ENCODE results near the gene NDUFAF3. TPM values are rescaled to one million over a fixed set of nuclear protein-coding genes. Genes with fewer than 3 reads are reported as not detected.

Gene NDUFAF3
- total RNA-seq, result 10 to 100 TPM; 86.3 to 88.8 TPM
- 217 TPM for polyA plus RNA-seq

DNA sequence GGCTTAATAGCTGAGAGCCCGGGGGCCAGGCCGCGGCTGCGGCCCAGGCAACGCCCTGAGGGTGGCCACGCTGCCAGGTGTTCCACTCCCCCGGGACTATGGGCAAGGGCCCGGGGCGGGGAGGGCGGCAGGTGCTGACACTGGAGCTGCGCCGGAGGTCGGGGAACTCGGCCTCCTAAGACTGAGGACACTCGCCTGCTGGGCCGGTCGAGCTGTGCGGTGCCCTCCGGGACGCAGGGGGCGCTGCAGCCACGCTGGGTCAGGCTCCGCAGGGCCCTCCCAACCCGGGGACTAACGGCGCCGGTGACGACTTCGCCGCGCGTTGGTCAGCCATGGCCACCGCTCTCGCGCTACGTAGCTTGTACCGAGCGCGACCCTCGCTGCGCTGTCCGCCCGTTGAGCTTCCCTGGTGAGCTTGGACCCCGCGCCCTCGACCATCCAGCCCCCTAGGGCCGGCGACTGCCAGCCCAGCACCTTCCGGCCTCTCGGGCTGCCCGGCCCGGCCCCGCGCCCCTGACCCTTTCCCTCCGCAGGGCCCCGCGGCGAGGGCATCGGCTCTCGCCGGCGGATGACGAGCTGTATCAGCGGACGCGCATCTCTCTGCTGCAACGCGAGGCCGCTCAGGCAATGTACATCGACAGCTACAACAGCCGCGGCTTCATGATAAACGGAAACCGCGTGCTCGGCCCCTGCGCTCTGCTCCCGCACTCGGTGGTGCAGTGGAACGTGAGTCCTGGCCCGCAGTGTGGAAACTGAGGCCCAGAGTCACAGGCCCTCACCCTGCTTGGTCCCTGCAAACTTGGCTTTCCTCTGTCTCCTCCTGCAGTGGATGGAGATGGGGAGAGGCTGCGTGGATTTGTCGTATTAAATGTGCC lies at the start of gene NDUFAF3:
Gene NDUFAF3 (plus strand): TSS at position 309 of the 875 bp plus-strand sequence. CDS start 24 bp downstream, at position 333.
- DNase-seq, result peak; percentile 88 to 93 (median 90)
- CTCF ChIA-PET, result interaction anchor here (0.8 to 7.7 kb wide), 19 partner anchors 9 to 327 kb away, joined by 3 to 121 read pairs (median 5); partner anchors contain the start of genes KLHDC8B, P4HTM, QARS1 and QRICH1
- Histone ChIP-seq H3K4me3 (ENCODE audit: low read length) (peak within 1 kb of the TSS; percentile 95), H3K27ac (ENCODE audit: low read depth, low read length) (peak within 1 kb of the TSS; percentile 99), H3K9me3 (ENCODE audit: low read length) (no peaks in the 10 kb centered on the region), H3K36me3 (ENCODE audit: insufficient read depth, low read length) (peaks cover 27% of the 10 kb centered on the region), H3K4me1 (ENCODE audit: insufficient read depth, low read length) (peaks cover 38% of the 10 kb centered on the region), H3K27me3 (ENCODE audit: insufficient read depth, low read length, poor library complexity, severe bottlenecking) (no peaks in the 10 kb centered on the region)
- POLR2A ChIA-PET, result interaction anchor here (0.5 to 4.6 kb wide), 17 partner anchors 8 to 1328 kb away, joined by 3 to 79 read pairs (median 4); partner anchors contain the start of genes NPRL2, P4HTM, QRICH1 and RHOA
- Mint-ChIP-seq H3K27ac (peak within 1 kb of the TSS; percentile 95 to 99 (median 98)), H3K36me3 (peaks cover 0 to 61% (median 10%) of the 10 kb centered on the region in 3 donors), H3K27me3 (peaks cover 0 to 2% of the 10 kb centered on the region in 2 donors), H3K9me3 (no peaks in the 10 kb centered on the region), H3K4me3 (peak within 1 kb of the TSS; percentile 91 to 97 (median 95)), H3K4me1 (peaks cover 30 to 73% (median 36%) of the 10 kb centered on the region in 3 donors)

- no peak overlapping the region for H3K27ac ChIP-seq (ENCODE audit: low read depth, low read length)
- no peaks in the 10 kb centered on the region for H3K9me3 Mint-ChIP-seq
- ChIA-PET POLR2A (no interaction called here), CTCF (interaction anchor here (0.7 to 1.4 kb wide), 3 partner anchors 15 to 876 kb away, joined by 3 to 4 read pairs (median 3); partner anchors contain the start of gene WDR6)
- peaks cover 52% of the 10 kb centered on the region for H3K36me3 ChIP-seq (ENCODE audit: insufficient read depth, low read length)
- H3K4me1 Mint-ChIP-seq, result no peaks in the 10 kb centered on the region
- H3K9me3 ChIP-seq (ENCODE audit: low read length), result no peaks in the 10 kb centered on the region
- H3K27me3 ChIP-seq (ENCODE audit: insufficient read depth, low read length, poor library complexity, severe bottlenecking), result no peaks in the 10 kb centered on the region
- H3K36me3 Mint-ChIP-seq, result peaks cover 6 to 80% (median 25%) of the 10 kb centered on the region in 3 donors
- H3K4me1 ChIP-seq (ENCODE audit: insufficient read depth, low read length), result no peaks in the 10 kb centered on the region
- H3K27ac Mint-ChIP-seq, result peak overlapping the region in 1 of 8 donors; percentile 64
- no peak for DNase-seq
- H3K27me3 Mint-ChIP-seq, result no peaks in the 10 kb centered on the region
- no peak overlapping the region for H3K4me3 ChIP-seq (ENCODE audit: low read length)
- no peak overlapping the region for H3K4me3 Mint-ChIP-seq
Measured at GRCh38 chr3:48974076-48974864, 47.7 kb upstream of the NDUFAF3 start.

GRCh38 chr3:48979451-48979850 lies 42.5 kb upstream of the NDUFAF3 start:
- POLR2A ChIA-PET, result interaction anchor here (0.7 kb wide), 1 partner anchor 59 kb away, joined by 4 read pairs; no protein-coding TSS in a partner anchor
- Histone ChIP-seq H3K4me3 (ENCODE audit: low read length) (no peak overlapping the region), H3K27me3 (ENCODE audit: insufficient read depth, low read length, poor library complexity, severe bottlenecking) (no peaks in the 10 kb centered on the region), H3K9me3 (ENCODE audit: low read length) (no peaks in the 10 kb centered on the region), H3K36me3 (ENCODE audit: insufficient read depth, low read length) (peaks cover 51% of the 10 kb centered on the region), H3K4me1 (ENCODE audit: insufficient read depth, low read length) (no peaks in the 10 kb centered on the region), H3K27ac (ENCODE audit: low read depth, low read length) (no peak overlapping the region)
- Mint-ChIP-seq H3K27ac (peak overlapping the region in 1 of 8 donors; percentile 51), H3K36me3 (peaks cover 0 to 80% (median 15%) of the 10 kb centered on the region in 3 donors), H3K4me3 (no peak overlapping the region), H3K27me3 (no peaks in the 10 kb centered on the region), H3K9me3 (no peaks in the 10 kb centered on the region), H3K4me1 (no peaks in the 10 kb centered on the region)
- CTCF ChIA-PET, result no interaction called here
- no peak for DNase-seq

GRCh38 chr3:48980295-48980694 lies 41.6 kb upstream of the NDUFAF3 start:
- peaks cover 0 to 80% (median 10%) of the 10 kb centered on the region in 3 donors for H3K36me3 Mint-ChIP-seq
- no peaks in the 10 kb centered on the region for H3K27me3 Mint-ChIP-seq
- H3K9me3 ChIP-seq (ENCODE audit: low read length), result no peaks in the 10 kb centered on the region
- no peak for DNase-seq
- H3K4me3 ChIP-seq (ENCODE audit: low read length), result no peak overlapping the region
- H3K4me1 ChIP-seq (ENCODE audit: insufficient read depth, low read length), result no peaks in the 10 kb centered on the region
- ChIA-PET POLR2A (interaction anchor here (0.6 to 0.7 kb wide), 3 partner anchors 60 to 1127 kb away, joined by 4 to 5 read pairs (median 4); no protein-coding TSS in a partner anchor), CTCF (no interaction called here)
- H3K4me3 Mint-ChIP-seq, result no peak overlapping the region
- no peaks in the 10 kb centered on the region for H3K27me3 ChIP-seq (ENCODE audit: insufficient read depth, low read length, poor library complexity, severe bottlenecking)
- peak overlapping the region in 3 of 8 donors; percentile 5 to 37 (median 29) for H3K27ac Mint-ChIP-seq
- no peaks in the 10 kb centered on the region for H3K4me1 Mint-ChIP-seq
- peaks cover 44% of the 10 kb centered on the region for H3K36me3 ChIP-seq (ENCODE audit: insufficient read depth, low read length)
- H3K27ac ChIP-seq (ENCODE audit: low read depth, low read length), result no peak overlapping the region
- H3K9me3 Mint-ChIP-seq, result no peaks in the 10 kb centered on the region

DNA sequence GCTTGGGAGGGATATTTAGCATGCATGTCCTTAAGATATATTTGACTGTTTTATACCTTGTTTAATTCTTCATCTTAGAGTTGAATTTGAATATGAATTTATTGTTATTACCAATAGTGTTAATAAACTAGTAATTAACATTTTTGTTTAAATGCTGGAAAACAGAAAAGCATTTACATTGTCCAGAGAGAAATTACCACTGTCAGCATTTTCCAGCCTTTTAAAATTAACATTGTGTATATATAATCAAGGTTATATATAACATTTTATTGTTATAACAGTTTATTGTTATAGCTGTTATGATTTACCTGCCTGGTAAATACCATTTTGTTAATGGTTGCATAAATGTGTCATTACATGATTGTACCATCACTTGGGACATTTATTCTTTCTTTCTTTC lies 39.9 kb upstream of the NDUFAF3 start:
- Histone ChIP-seq H3K4me3 (ENCODE audit: low read length) (no peak overlapping the region), H3K4me1 (ENCODE audit: insufficient read depth, low read length) (no peaks in the 10 kb centered on the region), H3K36me3 (ENCODE audit: insufficient read depth, low read length) (peaks cover 38% of the 10 kb centered on the region), H3K27ac (ENCODE audit: low read depth, low read length) (no peak overlapping the region), H3K9me3 (ENCODE audit: low read length) (no peaks in the 10 kb centered on the region), H3K27me3 (ENCODE audit: insufficient read depth, low read length, poor library complexity, severe bottlenecking) (no peaks in the 10 kb centered on the region)
- H3K4me3 Mint-ChIP-seq, result no peak overlapping the region
- DNase-seq, result no peak
- H3K27ac Mint-ChIP-seq, result peak overlapping the region in 1 of 8 donors; percentile 47
- CTCF ChIA-PET, result interaction anchor here (1.0 kb wide), 1 partner anchor 25 kb away, joined by 3 read pairs; the partner anchor contains the start of gene WDR6
- no peaks in the 10 kb centered on the region for H3K27me3 Mint-ChIP-seq
- H3K36me3 Mint-ChIP-seq, result peaks cover 0 to 75% (median 9%) of the 10 kb centered on the region in 3 donors
- peaks cover 0 to 2% (median 0%) of the 10 kb centered on the region in 3 donors for H3K4me1 Mint-ChIP-seq
- H3K9me3 Mint-ChIP-seq, result no peaks in the 10 kb centered on the region
- POLR2A ChIA-PET, result no interaction called here

DNA sequence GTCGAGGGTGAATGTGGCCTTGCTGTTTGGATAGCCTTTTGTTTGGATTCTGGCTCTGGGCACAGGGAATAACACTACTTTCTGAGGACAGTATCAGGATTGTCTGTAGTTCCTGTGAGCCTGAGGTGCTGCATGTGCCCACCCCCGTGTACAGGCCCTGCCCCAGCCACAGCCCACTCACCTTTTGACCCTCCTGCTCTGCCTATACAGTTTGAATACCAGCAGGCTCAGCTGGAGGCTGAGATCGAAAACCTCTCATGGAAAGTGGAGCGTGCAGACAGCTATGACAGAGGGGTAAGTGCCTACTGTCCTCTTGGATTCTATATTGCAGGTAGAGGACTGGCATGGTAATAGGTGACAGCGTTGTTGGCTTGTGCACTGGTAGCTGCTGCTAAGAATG lies 39.2 kb upstream of the NDUFAF3 start:
- Mint-ChIP-seq H3K4me3 (no peak overlapping the region), H3K27ac (peak overlapping the region in 1 of 8 donors; percentile 72), H3K36me3 (peaks cover 0 to 73% (median 9%) of the 10 kb centered on the region in 3 donors), H3K27me3 (no peaks in the 10 kb centered on the region), H3K9me3 (no peaks in the 10 kb centered on the region), H3K4me1 (peaks cover under 1 to 2% (median under 1%) of the 10 kb centered on the region in 3 donors)
- ChIA-PET CTCF (no interaction called here), POLR2A (interaction anchor here (0.6 kb wide), 1 partner anchor 28 kb away, joined by 5 read pairs; no protein-coding TSS in a partner anchor)
- DNase-seq, result no peak
- Histone ChIP-seq H3K4me1 (ENCODE audit: insufficient read depth, low read length) (no peaks in the 10 kb centered on the region), H3K27me3 (ENCODE audit: insufficient read depth, low read length, poor library complexity, severe bottlenecking) (no peaks in the 10 kb centered on the region), H3K4me3 (ENCODE audit: low read length) (no peak overlapping the region), H3K9me3 (ENCODE audit: low read length) (no peaks in the 10 kb centered on the region), H3K27ac (ENCODE audit: low read depth, low read length) (no peak overlapping the region), H3K36me3 (ENCODE audit: insufficient read depth, low read length) (peaks cover 38% of the 10 kb centered on the region)

GRCh38 chr3:48983096-48983495 lies 38.8 kb upstream of the NDUFAF3 start:
- H3K27me3 ChIP-seq (ENCODE audit: insufficient read depth, low read length, poor library complexity, severe bottlenecking), result no peaks in the 10 kb centered on the region

More at GRCh38 chr3:48983096-48983495, 38.8 kb upstream of the NDUFAF3 start:
- no peaks in the 10 kb centered on the region for H3K9me3 Mint-ChIP-seq
- Histone ChIP-seq H3K27ac (ENCODE audit: low read depth, low read length) (no peak overlapping the region), H3K36me3 (ENCODE audit: insufficient read depth, low read length) (peaks cover 38% of the 10 kb centered on the region), H3K4me3 (ENCODE audit: low read length) (no peak overlapping the region), H3K9me3 (ENCODE audit: low read length) (no peaks in the 10 kb centered on the region), H3K4me1 (ENCODE audit: insufficient read depth, low read length) (no peaks in the 10 kb centered on the region)
- H3K36me3 Mint-ChIP-seq, result peaks cover 0 to 69% (median 9%) of the 10 kb centered on the region in 3 donors
- no peak overlapping the region for H3K4me3 Mint-ChIP-seq
- no peaks in the 10 kb centered on the region for H3K27me3 Mint-ChIP-seq
- POLR2A ChIA-PET, result interaction anchor here (0.6 kb wide), 1 partner anchor 28 kb away, joined by 5 read pairs; no protein-coding TSS in a partner anchor
- peak overlapping the region in 2 of 8 donors; percentile 51 to 72 for H3K27ac Mint-ChIP-seq
- CTCF ChIA-PET, result no interaction called here
- H3K4me1 Mint-ChIP-seq, result peaks cover 5% of the 10 kb centered on the region in 3 donors
- DNase-seq, result no peak

All from CD8-positive, alpha-beta memory T cell (primary cell).